NOMO-1 treated with DMSO at 0.1 percent for 48 hours (cell line): ENCODE data around the gene UBE2J1.
"Not testable (repeated sequence)": the region's sequence is repeated elsewhere in the genome, so short reads cannot be mapped to it uniquely, and the experiment has no call there.

Experiments
- DNase-seq: peaks from one replicate; lab custom pipeline; 2025; ENCODE audit not compliant: unreplicated experiment; lab: John Stamatoyannopoulos, UW

Gene UBE2J1

GRCh38 chr6:89321131-89321970, 31.2 kb downstream of the UBE2J1 start:
- peak; percentile 88 for DNase-seq

- DNase-seq, result no peak
Measured at GRCh38 chr6:89320012-89320559, 32.4 kb downstream of the UBE2J1 start.

- no peak for DNase-seq
Measured at GRCh38 chr6:89317067-89317466, 35.5 kb downstream of the UBE2J1 start.

- DNase-seq, result no peak
Measured at GRCh38 chr6:89315249-89315885, 37.2 kb downstream of the UBE2J1 start, which contains the start of gene GABRR2. TSS of gene GABRR2 (minus strand) at chr6:89315299. CDS start at chr6:89315165, 134 bp downstream.

- no peak for DNase-seq
Measured at GRCh38 chr6:89314692-89315091, 37.8 kb downstream of the UBE2J1 start.

- DNase-seq, result no peak
Measured at GRCh38 chr6:89313006-89313405, 39.5 kb downstream of the UBE2J1 start.

- no peak for DNase-seq
Measured at GRCh38 chr6:89311853-89312531, 40.5 kb downstream of the UBE2J1 start.

GRCh38 chr6:89311530-89311852, 41.0 kb downstream of the UBE2J1 start:
- DNase-seq, result no peak

GRCh38 chr6:89310929-89311328, 41.6 kb downstream of the UBE2J1 start:
- DNase-seq, result peak; percentile 21

- DNase-seq, result peak; percentile 78
Measured at GRCh38 chr6:89308525-89309395, 43.8 kb downstream of the UBE2J1 start.

GRCh38 chr6:89304517-89304916, 48.0 kb downstream of the UBE2J1 start:
- DNase-seq, result not testable (repeated sequence)

GRCh38 chr6:89302936-89303335, 49.6 kb downstream of the UBE2J1 start:
- DNase-seq, result no peak

- no peak for DNase-seq
Measured at GRCh38 chr6:89302195-89302770, 50.2 kb downstream of the UBE2J1 start.

GRCh38 chr6:89301586-89302194, 50.8 kb downstream of the UBE2J1 start:
- no peak for DNase-seq

GRCh38 chr6:89299466-89299850, 53.1 kb downstream of the UBE2J1 start:
- no peak for DNase-seq

GRCh38 chr6:89298680-89299465, 53.6 kb downstream of the UBE2J1 start:
- DNase-seq, result peak; percentile 70

GRCh38 chr6:89297695-89298351, 54.7 kb downstream of the UBE2J1 start:
- DNase-seq, result peak; percentile 86

GRCh38 chr6:89295981-89296380, 56.5 kb downstream of the UBE2J1 start:
- no peak for DNase-seq

GRCh38 chr6:89295116-89295515, 57.4 kb downstream of the UBE2J1 start:
- DNase-seq, result not testable (repeated sequence)
